Measurements from ENCODE around the gene LDLRAD4. TPM values are rescaled to one million over a fixed set of nuclear protein-coding genes. Genes with fewer than 3 reads are reported as not detected.

The LDLRAD4 gene
- total and polyA plus RNA-seq, 2 experiments from 2014 or later, result 0.73 to 1.9 TPM

- TF ChIP-seq ZNF462 (CRISPR knock-in tag; IDR thresholded peaks at IDR 0.05) (no peak), REST (IDR thresholded peaks at IDR 0.05; ENCODE audit: unreplicated experiment) (no peak), JUNB (IDR thresholded peaks at IDR 0.05; ENCODE audit: unreplicated experiment) (no peak), ZNF114 (CRISPR knock-in tag; IDR thresholded peaks at IDR 0.05) (no peak), ZNF331 (CRISPR knock-in tag; IDR thresholded peaks at IDR 0.05; ENCODE audit: low read depth) (no peak)
Observed at GRCh38 chr18:13617826-13618515, 399.4 kb downstream of the LDLRAD4 start (continued).

Data from GM23338 (cell line).